NT2/D1 (cell line): ENCODE data around the gene CEP57.

ENCODE experiments used
- SUZ12 ChIP-seq: IDR thresholded peaks from 2 replicates; pipeline ENCODE4 v1.6.1; 2011; ENCODE audit not compliant: insufficient read length, insufficient read depth; ENCODE audit errors: extremely low read depth
- YY1 ChIP-seq: IDR thresholded peaks from 2 replicates; pipeline ENCODE4 v1.6.1; 2011; ENCODE audit not compliant: insufficient read length, insufficient read depth

DNA sequence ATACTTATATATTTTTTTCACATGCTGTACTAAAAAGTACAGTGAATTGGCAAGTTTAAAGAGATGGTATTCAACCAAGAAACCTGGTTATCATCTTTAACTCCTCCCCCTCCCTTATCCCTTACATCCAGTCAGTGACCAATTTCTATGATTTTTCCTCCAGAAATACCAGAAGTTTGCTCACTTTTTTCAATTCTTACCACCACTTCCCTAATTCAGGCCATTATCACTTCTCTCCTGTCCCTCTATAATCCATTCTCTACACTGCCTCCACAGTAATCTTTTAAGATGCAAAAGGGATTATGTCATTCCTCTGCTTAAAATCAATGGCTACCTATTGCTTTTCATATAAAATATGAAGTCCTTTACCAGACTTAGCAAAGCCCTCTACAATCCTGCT, 62.8 kb downstream of the CEP57 start:
- no peak for TF ChIP-seq SUZ12
- no peak for TF ChIP-seq YY1
